ENCODE measurements around the gene SYT9.

SYT9 gene

GRCh38 chr11:7436146-7436545 is 184.4 kb downstream of the SYT9 start:
- peaks cover 6% of the 10 kb centered on the region for H3K4me1 ChIP-seq (ENCODE audit: control insufficient read depth, insufficient read depth, low read length)
- H3K4me3 ChIP-seq (ENCODE audit: low read depth, low read length) = no peak overlapping the region
- no peaks in the 10 kb centered on the region for H3K27me3 ChIP-seq (ENCODE audit: control insufficient read depth, insufficient read depth, low read length)
- no peaks in the 10 kb centered on the region for H3K36me3 ChIP-seq (ENCODE audit: control insufficient read depth, insufficient read depth, low read length)
- no peaks in the 10 kb centered on the region for H3K9me3 ChIP-seq (ENCODE audit: control insufficient read depth, insufficient read depth, low read length)
- H3K9ac ChIP-seq (ENCODE audit: low read depth, low read length) = no peak overlapping the region

- Histone ChIP-seq H3K36me3 (ENCODE audit: control insufficient read depth, insufficient read depth, low read length) (no peaks in the 10 kb centered on the region), H3K9ac (ENCODE audit: low read depth, low read length) (no peak overlapping the region), H3K4me1 (ENCODE audit: control insufficient read depth, insufficient read depth, low read length) (peaks cover 6% of the 10 kb centered on the region), H3K9me3 (ENCODE audit: control insufficient read depth, insufficient read depth, low read length) (no peaks in the 10 kb centered on the region), H3K27me3 (ENCODE audit: control insufficient read depth, insufficient read depth, low read length) (no peaks in the 10 kb centered on the region), H3K4me3 (ENCODE audit: low read depth, low read length) (no peak overlapping the region)
Measured at GRCh38 chr11:7436657-7437056, 185.0 kb downstream of the SYT9 start.

- Histone ChIP-seq H3K9me3 (ENCODE audit: control insufficient read depth, insufficient read depth, low read length) (no peaks in the 10 kb centered on the region), H3K27me3 (ENCODE audit: control insufficient read depth, insufficient read depth, low read length) (no peaks in the 10 kb centered on the region), H3K4me1 (ENCODE audit: control insufficient read depth, insufficient read depth, low read length) (peaks cover 6% of the 10 kb centered on the region), H3K4me3 (ENCODE audit: low read depth, low read length) (no peak overlapping the region), H3K36me3 (ENCODE audit: control insufficient read depth, insufficient read depth, low read length) (no peaks in the 10 kb centered on the region), H3K9ac (ENCODE audit: low read depth, low read length) (no peak overlapping the region)
Measured at GRCh38 chr11:7437696-7438095, 186.0 kb downstream of the SYT9 start.

- Histone ChIP-seq H3K27me3 (ENCODE audit: control insufficient read depth, insufficient read depth, low read length) (no peaks in the 10 kb centered on the region), H3K9me3 (ENCODE audit: control insufficient read depth, insufficient read depth, low read length) (no peaks in the 10 kb centered on the region), H3K36me3 (ENCODE audit: control insufficient read depth, insufficient read depth, low read length) (no peaks in the 10 kb centered on the region), H3K9ac (ENCODE audit: low read depth, low read length) (no peak overlapping the region), H3K4me1 (ENCODE audit: control insufficient read depth, insufficient read depth, low read length) (peaks cover 6% of the 10 kb centered on the region), H3K4me3 (ENCODE audit: low read depth, low read length) (no peak overlapping the region)
Measured at GRCh38 chr11:7439746-7440320, 188.1 kb downstream of the SYT9 start.

- H3K36me3 ChIP-seq (ENCODE audit: control insufficient read depth, insufficient read depth, low read length) = no peaks in the 10 kb centered on the region
- no peaks in the 10 kb centered on the region for H3K27me3 ChIP-seq (ENCODE audit: control insufficient read depth, insufficient read depth, low read length)
- no peaks in the 10 kb centered on the region for H3K9me3 ChIP-seq (ENCODE audit: control insufficient read depth, insufficient read depth, low read length)
- no peaks in the 10 kb centered on the region for H3K4me1 ChIP-seq (ENCODE audit: control insufficient read depth, insufficient read depth, low read length)
- H3K9ac ChIP-seq (ENCODE audit: low read depth, low read length) = no peak overlapping the region
- no peak overlapping the region for H3K4me3 ChIP-seq (ENCODE audit: low read depth, low read length)
Measured at GRCh38 chr11:7442588-7443215, 191.0 kb downstream of the SYT9 start.

GRCh38 chr11:7444091-7444981 is 192.6 kb downstream of the SYT9 start:
- Histone ChIP-seq H3K27me3 (ENCODE audit: control insufficient read depth, insufficient read depth, low read length) (no peaks in the 10 kb centered on the region), H3K36me3 (ENCODE audit: control insufficient read depth, insufficient read depth, low read length) (no peaks in the 10 kb centered on the region), H3K9ac (ENCODE audit: low read depth, low read length) (no peak overlapping the region), H3K4me1 (ENCODE audit: control insufficient read depth, insufficient read depth, low read length) (no peaks in the 10 kb centered on the region), H3K4me3 (ENCODE audit: low read depth, low read length) (no peak overlapping the region), H3K9me3 (ENCODE audit: control insufficient read depth, insufficient read depth, low read length) (no peaks in the 10 kb centered on the region)

GRCh38 chr11:7445564-7445963 is 193.9 kb downstream of the SYT9 start:
- Histone ChIP-seq H3K36me3 (ENCODE audit: control insufficient read depth, insufficient read depth, low read length) (no peaks in the 10 kb centered on the region), H3K4me3 (ENCODE audit: low read depth, low read length) (no peak overlapping the region), H3K27me3 (ENCODE audit: control insufficient read depth, insufficient read depth, low read length) (no peaks in the 10 kb centered on the region), H3K9me3 (ENCODE audit: control insufficient read depth, insufficient read depth, low read length) (no peaks in the 10 kb centered on the region), H3K9ac (ENCODE audit: low read depth, low read length) (no peak overlapping the region), H3K4me1 (ENCODE audit: control insufficient read depth, insufficient read depth, low read length) (no peaks in the 10 kb centered on the region)

GRCh38 chr11:7448201-7448600 is 196.5 kb downstream of the SYT9 start:
- H3K4me1 ChIP-seq (ENCODE audit: control insufficient read depth, insufficient read depth, low read length) = no peaks in the 10 kb centered on the region
- no peaks in the 10 kb centered on the region for H3K27me3 ChIP-seq (ENCODE audit: control insufficient read depth, insufficient read depth, low read length)
- no peak overlapping the region for H3K9ac ChIP-seq (ENCODE audit: low read depth, low read length)
- no peaks in the 10 kb centered on the region for H3K9me3 ChIP-seq (ENCODE audit: control insufficient read depth, insufficient read depth, low read length)
- no peaks in the 10 kb centered on the region for H3K36me3 ChIP-seq (ENCODE audit: control insufficient read depth, insufficient read depth, low read length)
- no peak overlapping the region for H3K4me3 ChIP-seq (ENCODE audit: low read depth, low read length)

- Histone ChIP-seq H3K9ac (ENCODE audit: low read depth, low read length) (no peak overlapping the region), H3K9me3 (ENCODE audit: control insufficient read depth, insufficient read depth, low read length) (no peaks in the 10 kb centered on the region), H3K36me3 (ENCODE audit: control insufficient read depth, insufficient read depth, low read length) (no peaks in the 10 kb centered on the region), H3K4me3 (ENCODE audit: low read depth, low read length) (no peak overlapping the region), H3K4me1 (ENCODE audit: control insufficient read depth, insufficient read depth, low read length) (no peaks in the 10 kb centered on the region), H3K27me3 (ENCODE audit: control insufficient read depth, insufficient read depth, low read length) (no peaks in the 10 kb centered on the region)
Measured at GRCh38 chr11:7449211-7449840, 197.6 kb downstream of the SYT9 start.

- Histone ChIP-seq H3K9ac (ENCODE audit: low read depth, low read length) (no peak overlapping the region), H3K4me3 (ENCODE audit: low read depth, low read length) (no peak overlapping the region), H3K9me3 (ENCODE audit: control insufficient read depth, insufficient read depth, low read length) (no peaks in the 10 kb centered on the region)
Measured at GRCh38 chr11:7449841-7450214, 198.1 kb downstream of the SYT9 start.

GRCh38 chr11:7450836-7451235 is 199.1 kb downstream of the SYT9 start:
- Histone ChIP-seq H3K36me3 (ENCODE audit: control insufficient read depth, insufficient read depth, low read length) (no peaks in the 10 kb centered on the region), H3K27me3 (ENCODE audit: control insufficient read depth, insufficient read depth, low read length) (no peaks in the 10 kb centered on the region), H3K9me3 (ENCODE audit: control insufficient read depth, insufficient read depth, low read length) (no peaks in the 10 kb centered on the region), H3K4me1 (ENCODE audit: control insufficient read depth, insufficient read depth, low read length) (no peaks in the 10 kb centered on the region), H3K4me3 (ENCODE audit: low read depth, low read length) (no peak overlapping the region), H3K9ac (ENCODE audit: low read depth, low read length) (no peak overlapping the region)

More at GRCh38 chr11:7449841-7450214, 198.1 kb downstream of the SYT9 start:
- Histone ChIP-seq H3K36me3 (ENCODE audit: control insufficient read depth, insufficient read depth, low read length) (no peaks in the 10 kb centered on the region), H3K27me3 (ENCODE audit: control insufficient read depth, insufficient read depth, low read length) (no peaks in the 10 kb centered on the region), H3K4me1 (ENCODE audit: control insufficient read depth, insufficient read depth, low read length) (no peaks in the 10 kb centered on the region)
